OCI-LY7 (cell line): ENCODE measurements around the gene RTN4R. TPM values are rescaled to one million over a fixed set of nuclear protein-coding genes. Genes with fewer than 3 reads are reported as not detected.

ENCODE experiments used
- BruUV-seq: library from RNA; stranded (reverse); fragments of 400-500 nt; replicated peaks from 2 replicates; lab custom pipeline; 2021; lab: Mats Ljungman, UMichigan
- CTCF ChIA-PET: fragments of 300-600 bp; sonication (Branson Sonifier 250); formaldehyde crosslinking; loops from one replicate; lab custom pipeline; 2022; ENCODE audit warnings: antibody characterized with exemption; ENCODE audit not compliant: unreplicated experiment; lab: Charles Lee
- POLR2A ChIA-PET: fragments of 300-600 bp; sonication (Branson Sonifier 250); formaldehyde crosslinking; loops from one replicate; lab custom pipeline; 2022; ENCODE audit warnings: antibody characterized with exemption; lab: Charles Lee
- DNase-seq: peaks from one replicate; pipeline ENCODE4 v3.0.0-alpha.2; 2015; ENCODE audit warnings: low spot score
- H2AFZ ChIP-seq: fragments of 200-600 bp; sonication (generic), shearing (Covaris generic); 2 replicates; pipeline ENCODE4 v1.6.1; 2014; ENCODE audit warnings: mild to moderate bottlenecking, antibody characterized with exemption, low read length, moderate library complexity
- H3K27ac ChIP-seq: fragments of 200-600 bp; sonication (generic); 2 replicates; pipeline ENCODE4 v1.5.1; 2014; ENCODE audit warnings: mixed run types, low read depth, mild to moderate bottlenecking, moderate library complexity, low read length, inconsistent platforms; ENCODE audit not compliant: poor library complexity, severe bottlenecking
- H3K36me3 ChIP-seq: fragments of 200-600 bp; sonication (generic); 2 replicates; pipeline ENCODE4 v1.6.1; 2014; ENCODE audit warnings: mild to moderate bottlenecking, antibody characterized with exemption, low read length, moderate library complexity, mixed read lengths; ENCODE audit not compliant: insufficient read depth
- H3K4me1 ChIP-seq: fragments of 200-600 bp; sonication (generic); 2 replicates; pipeline ENCODE4 v1.5.1; 2014; ENCODE audit warnings: mild to moderate bottlenecking, low read length; ENCODE audit not compliant: insufficient read depth, poor library complexity, severe bottlenecking
- H3K4me2 ChIP-seq: fragments of 200-600 bp; sonication (generic); 2 replicates; pipeline ENCODE4 v1.6.1; 2014; ENCODE audit warnings: mild to moderate bottlenecking, low read length
- H3K4me3 ChIP-seq: fragments of 200-600 bp; sonication (generic); 2 replicates; pipeline ENCODE4 v1.5.1; 2014; ENCODE audit warnings: mild to moderate bottlenecking, low read depth, low read length; ENCODE audit not compliant: poor library complexity, severe bottlenecking
- H3K79me2 ChIP-seq: fragments of 200-600 bp; sonication (generic); 2 replicates; pipeline ENCODE4 v1.6.1; 2016; ENCODE audit warnings: low read depth, mild to moderate bottlenecking, low read length, moderate library complexity, mixed read lengths; ENCODE audit not compliant: insufficient read depth
- H3K9me2 ChIP-seq: fragments of 200-600 bp; sonication (generic); 2 replicates; pipeline ENCODE4 v1.6.1; 2016; ENCODE audit warnings: mild to moderate bottlenecking, low read length, mixed read lengths; ENCODE audit not compliant: insufficient read depth
- H3K9me3 ChIP-seq: fragments of 200-600 bp; sonication (generic); 2 replicates; pipeline ENCODE4 v1.6.1; 2014; ENCODE audit warnings: mild to moderate bottlenecking, mixed run types, low read length, mixed read lengths
- H4K20me1 ChIP-seq: fragments of 200-600 bp; sonication (generic); 2 replicates; pipeline ENCODE4 v1.6.1; 2014; ENCODE audit warnings: mild to moderate bottlenecking, antibody characterized with exemption, low read length, moderate library complexity, mixed read lengths; ENCODE audit not compliant: insufficient read depth
- EZH2phosphoT487 ChIP-seq: fragments of 200-600 bp; sonication (generic); IDR thresholded peaks from 2 replicates; pipeline ENCODE4 v1.6.1; 2018; ENCODE audit warnings: low read depth, borderline replicate concordance, mild to moderate bottlenecking, mixed run types, antibody characterized with exemption, low read length, moderate library complexity, mixed read lengths
- intact Hi-C: fragments of 100-400 bp; cut with micrococcal nuclease; formaldehyde crosslinking; loops from one replicate; pipeline ENCODE4 v1.10.0; 2022; ENCODE audit not compliant: unreplicated experiment
- total RNA-seq, 2 experiments: library from RNA; depleted of rRNA in 1 of 2; stranded (reverse); fragments of >200 nt in 1 of 2; shearing (Covaris generic) in 1 of 2; gene quantifications; 2 replicates each; pipeline ENCODE4 v1.2.3, GENCODE V29; 2014 to 2022
- TF ChIP-seq, protein P1 (sequence below): fragments of 200-600 bp; sonication (generic); conservative IDR thresholded peaks from 2 replicates; pipeline ENCODE4 v1.5.1; 2014; ENCODE audit warnings: mild to moderate bottlenecking, antibody characterized with exemption, low read length, moderate library complexity, mixed read lengths

Gene RTN4R
- total RNA-seq, 2 experiments from 2014 or later, result not detected

DNA sequence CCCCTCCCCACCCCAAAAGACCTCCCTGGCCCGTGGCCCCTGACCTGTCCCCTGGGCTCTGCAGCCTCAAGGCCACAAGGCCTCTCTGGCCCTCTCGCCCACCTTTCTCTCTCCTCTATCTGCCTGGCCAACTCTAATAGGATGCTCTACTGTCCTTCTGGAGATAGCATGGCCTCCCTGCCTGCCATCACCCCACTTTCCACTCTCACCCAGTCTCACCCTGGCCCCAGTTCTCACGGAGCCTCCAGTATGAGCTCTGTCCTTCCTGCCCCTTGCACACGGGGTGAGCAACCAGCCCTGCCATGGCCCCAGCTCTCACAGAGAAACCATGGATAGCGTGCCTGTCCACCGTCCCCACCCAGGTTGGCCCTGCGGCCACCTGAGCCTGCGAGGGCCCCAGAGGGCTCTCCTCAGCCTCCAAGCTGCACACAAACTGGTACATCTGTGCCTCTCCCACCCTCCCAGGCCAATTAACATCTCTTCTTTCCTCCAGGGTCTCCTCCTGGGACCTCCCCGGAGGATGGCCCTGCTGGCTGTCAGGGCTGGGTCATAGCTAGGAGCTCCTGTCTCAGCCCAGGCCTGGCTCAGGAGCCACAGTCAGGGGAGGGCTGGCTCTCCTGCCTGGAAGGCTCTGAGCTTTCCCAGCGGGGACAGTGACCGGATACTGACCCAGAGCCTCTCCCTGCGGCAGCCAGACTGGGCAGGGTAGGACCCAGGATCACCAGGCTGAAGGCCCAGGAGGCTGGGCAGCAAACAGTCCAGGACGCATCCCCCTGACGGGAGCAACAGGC, 22.3 kb downstream of the RTN4R start:
- POLR2A ChIA-PET, result no interaction called here
- H3K4me3 ChIP-seq, result no peak overlapping the region
- no peak for TF ChIP-seq EZH2phosphoT487
- TF ChIP-seq, protein P1, sequence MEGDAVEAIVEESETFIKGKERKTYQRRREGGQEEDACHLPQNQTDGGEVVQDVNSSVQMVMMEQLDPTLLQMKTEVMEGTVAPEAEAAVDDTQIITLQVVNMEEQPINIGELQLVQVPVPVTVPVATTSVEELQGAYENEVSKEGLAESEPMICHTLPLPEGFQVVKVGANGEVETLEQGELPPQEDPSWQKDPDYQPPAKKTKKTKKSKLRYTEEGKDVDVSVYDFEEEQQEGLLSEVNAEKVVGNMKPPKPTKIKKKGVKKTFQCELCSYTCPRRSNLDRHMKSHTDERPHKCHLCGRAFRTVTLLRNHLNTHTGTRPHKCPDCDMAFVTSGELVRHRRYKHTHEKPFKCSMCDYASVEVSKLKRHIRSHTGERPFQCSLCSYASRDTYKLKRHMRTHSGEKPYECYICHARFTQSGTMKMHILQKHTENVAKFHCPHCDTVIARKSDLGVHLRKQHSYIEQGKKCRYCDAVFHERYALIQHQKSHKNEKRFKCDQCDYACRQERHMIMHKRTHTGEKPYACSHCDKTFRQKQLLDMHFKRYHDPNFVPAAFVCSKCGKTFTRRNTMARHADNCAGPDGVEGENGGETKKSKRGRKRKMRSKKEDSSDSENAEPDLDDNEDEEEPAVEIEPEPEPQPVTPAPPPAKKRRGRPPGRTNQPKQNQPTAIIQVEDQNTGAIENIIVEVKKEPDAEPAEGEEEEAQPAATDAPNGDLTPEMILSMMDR, result no peak
- intact Hi-C loops, result no loop called here
- H4K20me1 ChIP-seq, result no peaks in the 10 kb centered on the region
- H3K4me1 ChIP-seq, result peaks cover 23% of the 10 kb centered on the region
- CTCF ChIA-PET, result no interaction called here
- no peaks in the 10 kb centered on the region for H3K36me3 ChIP-seq
- no peaks in the 10 kb centered on the region for H3K9me3 ChIP-seq
- H3K27ac ChIP-seq, result no peak overlapping the region
- H3K4me2 ChIP-seq, result no peak overlapping the region
- no peak overlapping the region for H2AFZ ChIP-seq
- no peaks in the 10 kb centered on the region for H3K9me2 ChIP-seq
- H3K79me2 ChIP-seq, result no peaks in the 10 kb centered on the region
- DNase-seq, result no peak
- no TSS peak for BruUV-seq

DNA sequence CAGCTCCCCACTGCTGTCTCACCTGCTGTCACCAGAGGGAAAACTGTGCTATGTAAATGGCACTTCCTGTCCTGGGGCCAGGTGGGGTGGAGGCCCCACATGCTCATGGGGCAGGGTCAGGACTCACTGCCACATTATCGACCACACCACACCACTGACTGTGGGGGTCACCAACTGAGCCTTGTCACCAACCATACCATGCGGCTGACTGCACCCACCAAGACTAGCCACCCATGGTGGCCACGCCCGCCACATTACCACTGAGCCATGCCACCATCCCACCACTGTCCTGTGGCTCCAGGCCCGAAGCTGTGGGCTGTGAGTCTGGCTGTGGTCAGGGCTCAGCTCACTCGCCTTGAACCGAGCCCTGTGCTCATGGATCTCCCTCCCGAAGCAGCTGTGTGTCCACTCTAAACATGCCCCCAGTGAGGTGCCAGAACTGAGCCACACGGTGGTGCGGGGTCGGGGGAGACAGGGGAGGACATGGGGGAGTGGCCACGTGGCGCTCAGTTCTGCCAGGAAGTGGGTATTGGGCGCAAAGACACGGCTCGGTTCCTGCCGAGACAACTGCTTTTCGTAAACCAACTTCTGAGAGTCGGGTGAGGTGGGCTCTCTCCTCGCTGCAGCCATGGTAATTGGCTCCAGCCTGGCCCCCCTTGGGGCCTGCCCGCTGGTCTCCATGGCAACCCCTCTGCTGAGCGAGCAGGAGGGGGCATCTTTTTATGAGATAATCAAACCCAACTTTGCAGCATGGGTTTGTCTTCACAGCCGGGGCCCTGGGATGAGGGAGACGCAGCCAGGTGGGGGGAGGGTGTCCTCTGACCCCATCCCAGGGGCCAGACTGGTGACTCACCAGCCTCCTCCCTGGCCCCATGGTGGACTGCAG, 23.2 kb downstream of the RTN4R start:
- H3K4me1 ChIP-seq, result peaks cover 23% of the 10 kb centered on the region
- peak overlapping the region; percentile 48; the same call in 1 of the 2 replicates for H2AFZ ChIP-seq
- intact Hi-C loops, result no loop called here
- no peaks in the 10 kb centered on the region for H3K79me2 ChIP-seq
- no peaks in the 10 kb centered on the region for H3K9me2 ChIP-seq
- no peaks in the 10 kb centered on the region for H3K36me3 ChIP-seq
- TF ChIP-seq EZH2phosphoT487, result no peak
- TF ChIP-seq, protein P1, result no peak
- no peaks in the 10 kb centered on the region for H3K9me3 ChIP-seq
- no peaks in the 10 kb centered on the region for H4K20me1 ChIP-seq
- ChIA-PET POLR2A (no interaction called here), CTCF (no interaction called here)
- H3K27ac ChIP-seq, result no peak overlapping the region
- peak; percentile 30 for DNase-seq
- no TSS peak for BruUV-seq
- H3K4me3 ChIP-seq, result no peak overlapping the region
- 0 out of 2 replicates have a peak overlapping the region, but pooled peaks have one; percentile 14 for H3K4me2 ChIP-seq
